Thoracic aorta (tissue), 2 donors: Measurements from ENCODE around the gene ZNF560. TPM values are rescaled to one million over a fixed set of nuclear protein-coding genes. Genes with fewer than 3 reads are reported as not detected.

Experiments used
- ATAC-seq: fragments of 150-250 bp; one replicate; pipeline ENCODE4 v1.8.0; 2017; ENCODE audit warnings: low read depth; ENCODE audit not compliant: insufficient number of reproducible peaks, low FRiP score
- DNase-seq: peaks from one replicate; pipeline ENCODE4 v3.0.0-alpha.2; 2020; ENCODE audit warnings: low spot score
- H3K27ac ChIP-seq, 2 donors: fragments of 200-600 bp; sonication (generic); 1 replicate in 1 of 2; 2 replicates in 1 of 2; pipeline ENCODE4 v1.5.1; 2016; ENCODE audit warnings: mild to moderate bottlenecking in 2 of 2, moderate library complexity in 2 of 2
- H3K27me3 ChIP-seq: fragments of 200-600 bp; sonication (generic); replicated peaks from 2 replicates; pipeline ENCODE4 v1.6.0; 2016; ENCODE audit warnings: mild to moderate bottlenecking; ENCODE audit not compliant: insufficient read depth
- H3K36me3 ChIP-seq: fragments of 200-600 bp; sonication (generic); one replicate; pipeline ENCODE4 v1.5.1; 2016
- H3K4me1 ChIP-seq, 2 donors: fragments of 200-600 bp; sonication (generic); 1 replicate in 1 of 2; 2 replicates in 1 of 2; pipeline versions ENCODE4 v1.5.1 to v1.6.0; 2016; ENCODE audit warnings: low read depth in 2 of 2, mild to moderate bottlenecking in 1 of 2; ENCODE audit not compliant: control insufficient read depth in 1 of 2
- H3K4me3 ChIP-seq: fragments of 200-600 bp; sonication (generic); 2 replicates; pipeline ENCODE4 v1.5.1; 2016; ENCODE audit warnings: mild to moderate bottlenecking
- H3K9me3 ChIP-seq: fragments of 200-600 bp; sonication (generic); 2 replicates; pipeline ENCODE4 v1.5.1; 2016
- total RNA-seq, 2 donors: library from RNA; depleted of rRNA; stranded (reverse); fragments of >200 nt; gene quantifications; one replicate each; pipeline versions ENCODE4 v1.1.0 to v1.2.3, GENCODE V29; 2016
- TF ChIP-seq, protein P1 (sequence below): fragments of 200-600 bp; sonication (generic); IDR thresholded peaks from one replicate; pipeline ENCODE4 v1.5.1; 2019; ENCODE audit warnings: antibody characterized with exemption

ZNF560 gene
- total RNA-seq, 2 donors from 2014 or later: not detected

DNA sequence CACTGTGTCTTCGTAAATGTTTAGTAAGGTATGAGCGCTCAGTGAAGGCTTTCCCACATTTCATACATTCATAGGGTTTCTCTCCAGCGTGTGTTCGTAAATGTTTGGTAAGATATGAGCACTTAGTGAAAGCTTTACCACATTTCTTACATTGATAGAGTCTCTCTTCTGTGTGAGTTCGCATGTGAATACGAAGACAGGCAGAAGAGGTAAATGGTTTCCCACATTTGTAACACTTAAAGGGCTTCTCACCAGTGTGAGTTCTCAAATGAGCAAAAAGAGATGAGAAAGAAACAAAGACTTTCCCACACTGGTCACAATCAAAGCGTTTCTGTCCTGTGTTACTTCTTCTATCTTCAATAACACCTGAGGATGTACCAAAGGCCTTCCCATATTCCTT lies 31.3 kb downstream of the ZNF560 start:
- ATAC-seq: no peak
- TF ChIP-seq, protein P1, sequence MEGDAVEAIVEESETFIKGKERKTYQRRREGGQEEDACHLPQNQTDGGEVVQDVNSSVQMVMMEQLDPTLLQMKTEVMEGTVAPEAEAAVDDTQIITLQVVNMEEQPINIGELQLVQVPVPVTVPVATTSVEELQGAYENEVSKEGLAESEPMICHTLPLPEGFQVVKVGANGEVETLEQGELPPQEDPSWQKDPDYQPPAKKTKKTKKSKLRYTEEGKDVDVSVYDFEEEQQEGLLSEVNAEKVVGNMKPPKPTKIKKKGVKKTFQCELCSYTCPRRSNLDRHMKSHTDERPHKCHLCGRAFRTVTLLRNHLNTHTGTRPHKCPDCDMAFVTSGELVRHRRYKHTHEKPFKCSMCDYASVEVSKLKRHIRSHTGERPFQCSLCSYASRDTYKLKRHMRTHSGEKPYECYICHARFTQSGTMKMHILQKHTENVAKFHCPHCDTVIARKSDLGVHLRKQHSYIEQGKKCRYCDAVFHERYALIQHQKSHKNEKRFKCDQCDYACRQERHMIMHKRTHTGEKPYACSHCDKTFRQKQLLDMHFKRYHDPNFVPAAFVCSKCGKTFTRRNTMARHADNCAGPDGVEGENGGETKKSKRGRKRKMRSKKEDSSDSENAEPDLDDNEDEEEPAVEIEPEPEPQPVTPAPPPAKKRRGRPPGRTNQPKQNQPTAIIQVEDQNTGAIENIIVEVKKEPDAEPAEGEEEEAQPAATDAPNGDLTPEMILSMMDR: no peak
- no peak for DNase-seq
- peaks cover 33% of the 10 kb centered on the region for H3K9me3 ChIP-seq
- no peaks in the 10 kb centered on the region for H3K4me1 ChIP-seq
- H3K4me3 ChIP-seq: no peak overlapping the region
- H3K27me3 ChIP-seq: no peaks in the 10 kb centered on the region
- H3K27ac ChIP-seq: no peak overlapping the region
- no peaks in the 10 kb centered on the region for H3K36me3 ChIP-seq

DNA sequence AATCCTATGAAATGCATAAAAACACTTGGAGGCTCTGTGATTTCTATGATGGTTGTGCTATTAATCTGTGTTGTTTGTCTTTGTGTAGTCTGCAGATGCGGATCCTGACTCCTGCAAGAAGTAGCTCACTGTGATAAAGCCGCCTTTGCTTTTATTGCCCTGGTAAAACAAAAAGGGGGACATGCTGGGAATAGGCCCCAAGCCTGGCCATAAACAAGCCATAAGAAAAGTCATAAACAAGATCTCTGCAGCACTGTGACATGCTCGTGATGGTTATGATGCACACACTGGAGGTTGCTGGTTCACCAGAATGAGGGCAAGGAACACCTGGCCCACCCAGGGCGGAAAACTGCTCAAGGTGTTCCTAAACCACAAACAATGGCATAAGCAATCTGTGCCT lies 36.5 kb downstream of the ZNF560 start:
- Histone ChIP-seq H3K36me3 (no peaks in the 10 kb centered on the region), H3K27me3 (no peaks in the 10 kb centered on the region), H3K4me1 (no peaks in the 10 kb centered on the region), H3K27ac (no peak overlapping the region), H3K9me3 (peaks cover 33% of the 10 kb centered on the region), H3K4me3 (no peak overlapping the region)
- DNase-seq (no peak), ATAC-seq (no peak)
- TF ChIP-seq, protein P1: no peak

DNA sequence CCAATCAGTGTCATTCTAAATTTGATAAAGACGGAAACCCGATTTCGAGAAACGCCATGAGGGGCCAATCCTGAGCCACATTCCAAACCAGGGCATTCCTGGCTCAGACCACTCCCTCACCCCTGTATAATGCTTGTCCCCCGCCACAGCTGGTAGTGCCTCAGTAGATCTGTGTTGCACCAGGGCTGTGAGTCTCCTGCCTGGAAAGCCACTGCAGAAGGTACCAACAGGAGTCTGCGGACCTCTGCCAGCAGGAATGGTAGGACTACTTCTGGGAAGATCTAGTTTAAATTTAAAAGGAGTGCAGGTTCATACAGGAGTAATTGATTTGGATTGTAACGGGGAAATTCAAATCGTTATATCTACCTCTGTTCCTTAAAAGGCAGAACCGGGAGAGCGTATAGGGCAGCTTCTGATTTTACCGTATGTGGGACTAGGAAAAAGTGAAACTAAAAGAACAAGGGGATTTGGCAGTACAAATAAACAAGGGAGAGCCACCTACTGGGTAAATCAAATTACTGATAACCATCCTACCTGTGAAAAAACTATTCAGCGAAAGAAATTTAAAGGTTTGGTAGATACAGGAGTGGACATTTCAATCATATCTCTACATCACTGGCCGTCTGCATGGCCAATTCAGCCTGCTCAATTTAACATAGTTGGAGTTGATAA lies 42.3 kb downstream of the ZNF560 start:
- DNase-seq (no peak), ATAC-seq (no peak)
- H3K4me1 ChIP-seq: no peaks in the 10 kb centered on the region
- no peak overlapping the region for H3K27ac ChIP-seq
- no peak overlapping the region for H3K4me3 ChIP-seq
- H3K36me3 ChIP-seq: peaks cover 3% of the 10 kb centered on the region
- no peaks in the 10 kb centered on the region for H3K27me3 ChIP-seq
- peaks cover 62% of the 10 kb centered on the region for H3K9me3 ChIP-seq
- TF ChIP-seq, protein P1: no peak

DNA sequence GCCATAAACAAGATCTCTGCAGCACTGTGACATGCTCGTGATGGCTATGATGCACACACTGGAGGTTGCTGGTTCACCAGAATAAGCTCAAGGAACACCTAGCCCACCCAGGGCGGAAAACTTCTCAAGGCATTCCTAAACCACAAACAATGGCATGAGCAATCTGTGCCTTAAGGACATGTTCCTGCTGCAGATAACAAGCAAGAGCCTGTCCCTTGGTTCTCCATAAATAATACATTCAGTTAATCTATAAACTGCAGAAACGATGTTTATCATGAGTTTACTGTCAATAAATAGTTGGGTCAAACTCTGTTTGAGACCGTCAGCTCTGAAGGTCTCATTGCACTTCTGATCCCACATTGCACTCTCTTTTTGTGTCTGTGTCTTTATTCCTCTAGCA lies 44.5 kb downstream of the ZNF560 start:
- Histone ChIP-seq H3K36me3 (peaks cover 3% of the 10 kb centered on the region), H3K4me1 (no peaks in the 10 kb centered on the region), H3K27me3 (no peaks in the 10 kb centered on the region), H3K4me3 (no peak overlapping the region), H3K9me3 (peaks cover 82% of the 10 kb centered on the region), H3K27ac (no peak overlapping the region)
- no peak for DNase-seq
- TF ChIP-seq, protein P1: no peak
- ATAC-seq: no peak

DNA sequence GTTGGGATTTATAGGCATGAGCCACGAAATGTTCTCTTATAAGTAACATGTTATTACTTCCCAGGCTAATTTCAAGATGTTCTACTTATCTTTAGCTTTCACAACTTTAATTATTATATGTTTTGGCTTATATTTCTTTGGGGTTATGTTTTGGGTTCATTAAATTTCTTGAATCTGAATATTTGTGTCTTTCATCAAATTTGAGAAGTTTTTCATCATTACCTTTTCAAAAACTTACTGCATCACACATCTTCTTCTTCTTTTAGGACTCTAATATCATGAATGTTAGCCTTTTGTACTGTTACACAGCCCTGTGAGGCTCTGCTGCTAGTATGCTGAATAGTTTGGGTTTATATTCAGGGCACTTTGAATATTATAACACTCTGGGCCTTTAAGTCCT lies 53.4 kb downstream of the ZNF560 start:
- H3K36me3 ChIP-seq: no peaks in the 10 kb centered on the region
- TF ChIP-seq, protein P1: no peak
- H3K9me3 ChIP-seq: peaks cover 59% of the 10 kb centered on the region

More for the DNA sequence above, 53.4 kb downstream of the ZNF560 start:
- no peak for ATAC-seq
- DNase-seq: no peak
- H3K27ac ChIP-seq: no peak overlapping the region
- no peaks in the 10 kb centered on the region for H3K4me1 ChIP-seq
- no peak overlapping the region for H3K4me3 ChIP-seq
- no peaks in the 10 kb centered on the region for H3K27me3 ChIP-seq
